ENCODE results near the gene MPIG6B.
A peak's percentile ranks its signal among the peaks of the same experiment; 100 is the strongest.
"Not testable (repeated sequence)": the region's sequence is repeated elsewhere in the genome, so short reads cannot be mapped to it uniquely, and the experiment has no call there.

The MPIG6B gene

DNA sequence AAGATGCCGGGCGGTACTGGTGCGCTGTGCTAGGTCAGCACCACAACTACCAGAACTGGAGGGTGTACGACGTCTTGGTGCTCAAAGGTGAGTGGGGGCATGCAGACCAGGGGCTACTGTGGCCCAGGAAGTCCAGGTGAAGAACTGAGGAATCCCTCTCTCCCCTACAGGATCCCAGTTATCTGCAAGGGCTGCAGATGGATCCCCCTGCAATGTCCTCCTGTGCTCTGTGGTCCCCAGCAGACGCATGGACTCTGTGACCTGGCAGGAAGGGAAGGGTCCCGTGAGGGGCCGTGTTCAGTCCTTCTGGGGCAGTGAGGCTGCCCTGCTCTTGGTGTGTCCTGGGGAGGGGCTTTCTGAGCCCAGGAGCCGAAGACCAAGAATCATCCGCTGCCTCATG is 15.5 kb upstream of the MPIG6B start:
- Histone ChIP-seq H3K4me3 (ENCODE audit: low read depth, low read length) (no peak overlapping the region), H3K27ac (ENCODE audit: extremely low read depth, low read depth, low read length) (no peak overlapping the region), H3K4me1 (ENCODE audit: control insufficient read depth, insufficient read depth, low read length) (no peaks in the 10 kb centered on the region), H3K36me3 (ENCODE audit: control insufficient read depth in 2 of 2, insufficient read depth in 1 of 2, low read length in 2 of 2) (no peaks in the 10 kb centered on the region), H3K9me3 (ENCODE audit: control insufficient read depth, insufficient read depth, low read depth, low read length) (no peaks in the 10 kb centered on the region)
- CTCF ChIA-PET = no interaction called here
- POLR2A ChIA-PET = interaction anchor here (1.6 kb wide), 1 partner anchor 28 kb away, joined by 3 read pairs; the partner anchor contains the start of gene CLIC1
- no peak for TF ChIP-seq REPIN1 (tag by site-specific recombination; IDR thresholded peaks at IDR 0.05; ENCODE audit: low read depth)
- TF ChIP-seq ZNF580 (tag by site-specific recombination; IDR thresholded peaks at IDR 0.05) = no peak
- TF ChIP-seq MZF1 (tag by site-specific recombination; IDR thresholded peaks at IDR 0.05; ENCODE audit: borderline replicate concordance) = no peak
- TF ChIP-seq GFI1B (tag by site-specific recombination; IDR thresholded peaks at IDR 0.05) = no peak
- TF ChIP-seq GLI4 (tag by site-specific recombination; IDR thresholded peaks at IDR 0.05) = no peak
- TF ChIP-seq ZNF473 (tag by site-specific recombination; IDR thresholded peaks at IDR 0.05) = no peak

GRCh38 chr6:31708224-31708623 is 14.9 kb upstream of the MPIG6B start:
- CTCF ChIA-PET = interaction anchor here (0.6 kb wide), 2 partner anchors 14 to 52 kb away, joined by 3 read pairs; no protein-coding TSS in a partner anchor
- no peak for TF ChIP-seq FEZF1 (tag by site-specific recombination; IDR thresholded peaks at IDR 0.05)
- TF ChIP-seq ZNF121 (tag by site-specific recombination; IDR thresholded peaks at IDR 0.05) = peak; percentile 88
- H3K9me3 ChIP-seq (ENCODE audit: control insufficient read depth, insufficient read depth, low read depth, low read length) = no peaks in the 10 kb centered on the region
- H3K4me1 ChIP-seq (ENCODE audit: control insufficient read depth, insufficient read depth, low read length) = no peaks in the 10 kb centered on the region
- H3K27ac ChIP-seq (ENCODE audit: extremely low read depth, low read depth, low read length) = no peak overlapping the region
- H3K36me3 ChIP-seq (ENCODE audit: control insufficient read depth in 2 of 2, insufficient read depth in 1 of 2, low read length in 2 of 2) = no peaks in the 10 kb centered on the region
- POLR2A ChIA-PET = interaction anchor here (1.6 kb wide), 1 partner anchor 28 kb away, joined by 3 read pairs; the partner anchor contains the start of gene CLIC1
- no peak overlapping the region for H3K4me3 ChIP-seq (ENCODE audit: low read depth, low read length)

DNA sequence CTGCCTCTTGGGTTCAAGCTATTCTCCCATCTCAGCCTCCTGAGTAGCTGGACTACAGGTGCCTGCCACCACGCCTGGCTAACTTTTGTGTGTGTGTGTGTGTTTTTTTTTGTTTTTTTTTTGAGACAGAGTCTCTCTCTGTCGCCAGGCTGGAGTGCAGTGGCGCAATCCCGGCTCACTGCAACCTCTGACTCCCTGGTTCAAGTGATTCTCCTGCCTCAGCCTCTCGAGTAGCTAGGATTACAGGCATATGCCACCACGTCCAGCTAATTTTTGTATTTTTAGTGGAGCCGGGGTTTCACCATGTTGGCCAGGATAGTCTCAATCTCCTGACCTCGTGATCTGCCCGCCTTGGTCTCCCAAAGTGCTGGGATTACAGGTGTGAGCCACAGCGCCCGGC is 14.0 kb upstream of the MPIG6B start:
- H3K4me3 ChIP-seq (ENCODE audit: low read depth, low read length); H3K4me1 ChIP-seq (ENCODE audit: control insufficient read depth, insufficient read depth, low read length); H3K27ac ChIP-seq (ENCODE audit: extremely low read depth, low read depth, low read length); H3K9me3 ChIP-seq (ENCODE audit: control insufficient read depth, insufficient read depth, low read depth, low read length); H3K36me3 ChIP-seq (ENCODE audit: control insufficient read depth in 2 of 2, insufficient read depth in 1 of 2, low read length in 2 of 2): not testable (repeated sequence)
- TF ChIP-seq ZNF362 (tag by site-specific recombination; IDR thresholded peaks at IDR 0.05) = 0 out of 2 replicates have a peak, but pooled peaks have one; percentile 34
- ChIA-PET POLR2A (interaction anchor here (0.6 to 1.0 kb wide), 2 partner anchors 27 to 309 kb away, joined by 4 read pairs; partner anchors contain the start of gene CLIC1), CTCF (interaction anchor here (0.6 kb wide), 1 partner anchor 53 kb away, joined by 3 read pairs; no protein-coding TSS in a partner anchor)

DNA sequence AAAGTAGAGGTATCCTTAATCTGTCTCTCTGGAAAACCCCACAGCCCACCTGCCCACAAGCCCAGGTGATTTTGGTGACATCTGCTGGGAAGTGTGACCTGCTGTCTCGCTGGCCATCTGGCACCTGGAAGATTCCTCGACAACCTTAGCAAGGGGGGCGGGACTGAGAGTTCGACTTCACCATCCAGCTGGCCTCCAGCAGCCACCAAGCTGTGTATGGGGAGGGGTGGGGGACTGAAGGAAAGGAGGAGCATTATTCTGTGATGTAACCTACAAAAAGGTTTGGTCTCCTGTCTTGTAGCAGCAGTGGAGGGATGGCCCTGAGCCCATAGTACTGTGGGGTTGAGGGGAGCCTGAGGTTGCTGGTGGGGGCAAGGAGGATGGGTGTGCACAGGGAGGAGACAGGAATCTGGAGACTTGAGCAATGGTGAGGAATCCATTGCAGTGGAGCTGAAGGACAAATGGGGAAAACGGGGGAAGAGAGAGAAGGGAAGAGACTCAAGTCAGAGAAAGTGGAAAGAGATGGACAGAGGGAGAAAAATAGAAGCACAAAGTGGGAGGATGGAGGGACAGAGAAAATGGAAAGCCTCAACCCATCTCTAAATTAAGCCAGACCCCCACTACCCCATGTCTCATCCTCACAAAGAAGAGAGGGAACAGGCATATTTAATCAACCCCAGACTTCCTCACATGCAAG is 12.5 kb upstream of the MPIG6B start:
- ChIA-PET CTCF (interaction anchor here (0.6 to 1.2 kb wide), 4 partner anchors 9 to 114 kb away, joined by 3 to 5 read pairs (median 4); no protein-coding TSS in a partner anchor), POLR2A (interaction anchor here (1.3 to 2.0 kb wide), 4 partner anchors 8 to 117 kb away, joined by 3 to 11 read pairs (median 6); partner anchors contain the start of genes ABHD16A, DDAH2 and HSPA1B)
- Histone ChIP-seq H3K4me3 (ENCODE audit: low read depth, low read length) (no peak overlapping the region), H3K4me1 (ENCODE audit: control insufficient read depth, insufficient read depth, low read length) (peaks cover 4% of the 10 kb centered on the region), H3K27ac (ENCODE audit: extremely low read depth, low read depth, low read length) (no peak overlapping the region), H3K9me3 (ENCODE audit: control insufficient read depth, insufficient read depth, low read depth, low read length) (no peaks in the 10 kb centered on the region), H3K36me3 (ENCODE audit: control insufficient read depth in 2 of 2, insufficient read depth in 1 of 2, low read length in 2 of 2) (no peaks in the 10 kb centered on the region)
- TF ChIP-seq ZNF366 (tag by site-specific recombination; conservative IDR thresholded peaks at IDR 0.05) (peak; percentile 54; the same call in 1 of the 2 replicates), ZNF146 (tag by site-specific recombination; IDR thresholded peaks at IDR 0.05) (0 out of 2 replicates have a peak, but pooled peaks have one; percentile 5), SP7 (tag by site-specific recombination; IDR thresholded peaks at IDR 0.05) (no peak)

DNA sequence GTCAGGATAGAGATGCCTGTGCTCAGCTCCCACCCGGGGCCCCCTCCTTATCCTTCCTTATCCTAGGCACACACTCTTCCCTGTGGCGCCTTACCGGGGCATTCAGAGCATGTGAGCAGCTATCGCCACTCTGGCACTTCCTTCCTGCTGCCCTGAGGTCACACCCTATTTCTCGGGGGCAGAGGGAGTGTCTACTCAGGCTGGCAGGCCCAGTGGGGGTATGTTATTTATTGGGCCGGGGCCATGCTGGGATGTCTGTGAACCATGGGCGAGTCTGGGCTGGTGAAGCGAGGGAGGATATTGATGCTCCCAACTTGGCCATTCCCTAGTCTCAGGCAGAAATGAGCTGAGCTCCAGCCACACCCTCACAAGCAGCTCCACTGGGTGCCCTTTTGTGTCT is 11.9 kb upstream of the MPIG6B start:
- CTCF ChIA-PET = interaction anchor here (0.6 to 1.2 kb wide), 4 partner anchors 9 to 114 kb away, joined by 3 to 5 read pairs (median 4); no protein-coding TSS in a partner anchor
- no peaks in the 10 kb centered on the region for H3K9me3 ChIP-seq (ENCODE audit: control insufficient read depth, insufficient read depth, low read depth, low read length)
- no peak overlapping the region for H3K27ac ChIP-seq (ENCODE audit: extremely low read depth, low read depth, low read length)
- no peak overlapping the region for H3K4me3 ChIP-seq (ENCODE audit: low read depth, low read length)
- POLR2A ChIA-PET = interaction anchor here (0.5 to 2.0 kb wide), 6 partner anchors 8 to 116 kb away, joined by 3 to 11 read pairs (median 4); partner anchors contain the start of genes ABHD16A, DDAH2 and HSPA1B
- H3K36me3 ChIP-seq (ENCODE audit: control insufficient read depth in 2 of 2, insufficient read depth in 1 of 2, low read length in 2 of 2) = no peaks in the 10 kb centered on the region
- H3K4me1 ChIP-seq (ENCODE audit: control insufficient read depth, insufficient read depth, low read length) = peaks cover 4% of the 10 kb centered on the region
- no peak for TF ChIP-seq ZNF549 (tag by site-specific recombination; IDR thresholded peaks at IDR 0.05)
- TF ChIP-seq ZIC2 (tag by site-specific recombination; IDR thresholded peaks at IDR 0.05) = peak; percentile 85
- peak; percentile 71 for TF ChIP-seq KLF1 (tag by site-specific recombination; IDR thresholded peaks at IDR 0.05)
- TF ChIP-seq ZNF16 (tag by site-specific recombination; IDR thresholded peaks at IDR 0.05; ENCODE audit: low read depth) = no peak
